ENCODE results near the gene LINS1.

The LINS1 gene

GRCh38 chr15:100602064-100602822 lies at the start of gene LINS1, which contains the start of gene ASB7:
Gene LINS1, minus strand, starts transcription at chr15:100602184. Its CDS starts 21,342 bp downstream, at chr15:100580842.
Gene ASB7, plus strand, starts transcription at chr15:100602589. Its CDS starts 9,628 bp downstream, at chr15:100612217.
- peak; percentile 100 for DNase-seq

- no peak for DNase-seq
Measured at GRCh38 chr15:100651253-100651652, 49.3 kb upstream of the LINS1 start.

- DNase-seq = no peak
Measured at GRCh38 chr15:100650685-100651084, 48.7 kb upstream of the LINS1 start.

GRCh38 chr15:100648951-100649350 lies 47.0 kb upstream of the LINS1 start:
- no peak for DNase-seq

GRCh38 chr15:100645671-100646070 lies 43.7 kb upstream of the LINS1 start:
- no peak for DNase-seq

GRCh38 chr15:100642950-100643338 lies 41.0 kb upstream of the LINS1 start:
- DNase-seq = no peak

- DNase-seq = no peak
Measured at GRCh38 chr15:100642213-100642949, 40.4 kb upstream of the LINS1 start.

GRCh38 chr15:100638177-100638730 lies 36.3 kb upstream of the LINS1 start:
- no peak for DNase-seq

GRCh38 chr15:100635406-100636071 lies 33.6 kb upstream of the LINS1 start:
- DNase-seq = no peak

- DNase-seq = no peak
Measured at GRCh38 chr15:100633763-100634075, 31.7 kb upstream of the LINS1 start.

- no peak for DNase-seq
Measured at GRCh38 chr15:100631831-100632230, 29.8 kb upstream of the LINS1 start.

GRCh38 chr15:100628746-100629145 lies 26.8 kb upstream of the LINS1 start:
- DNase-seq = no peak

- peak; percentile 58 for DNase-seq
Measured at GRCh38 chr15:100627789-100628395, 25.9 kb upstream of the LINS1 start.

- no peak for DNase-seq
Measured at GRCh38 chr15:100623301-100623700, 21.3 kb upstream of the LINS1 start.

GRCh38 chr15:100616700-100617099 lies 14.7 kb upstream of the LINS1 start:
- DNase-seq = no peak

GRCh38 chr15:100615801-100616200 lies 13.8 kb upstream of the LINS1 start:
- no peak for DNase-seq

GRCh38 chr15:100614918-100615317 lies 12.9 kb upstream of the LINS1 start:
- DNase-seq = no peak

GRCh38 chr15:100614336-100614735 lies 12.4 kb upstream of the LINS1 start:
- no peak for DNase-seq

GRCh38 chr15:100613208-100613607 lies 11.2 kb upstream of the LINS1 start:
- DNase-seq = no peak

- no peak for DNase-seq
Measured at GRCh38 chr15:100612539-100612938, 10.6 kb upstream of the LINS1 start.

- peak; percentile 64 for DNase-seq
Measured at GRCh38 chr15:100602823-100603393, 924 bp upstream of the LINS1 start.

- no peak for DNase-seq
Measured at GRCh38 chr15:100601617-100602063, 344 bp downstream of the LINS1 start.

GRCh38 chr15:100601163-100601562 lies 821 bp downstream of the LINS1 start:
- DNase-seq = peak; percentile 50

Data from stimulated activated CD4-positive, alpha-beta T cell treated with anti-CD3 and anti-CD28 coated beads, Interleukin-1b, Interleukin-23, amount 100 ng/mL, for 48 hours (primary cell).